NCI-H128 (cell line): ENCODE results near the gene ZNF526.
A peak's percentile ranks its signal among the peaks of the same experiment; 100 is the strongest.

Experiments
- DNase-seq: peaks from one replicate; lab custom pipeline; 2025; ENCODE audit not compliant: unreplicated experiment; lab: John Stamatoyannopoulos, UW

The ZNF526 gene

DNA sequence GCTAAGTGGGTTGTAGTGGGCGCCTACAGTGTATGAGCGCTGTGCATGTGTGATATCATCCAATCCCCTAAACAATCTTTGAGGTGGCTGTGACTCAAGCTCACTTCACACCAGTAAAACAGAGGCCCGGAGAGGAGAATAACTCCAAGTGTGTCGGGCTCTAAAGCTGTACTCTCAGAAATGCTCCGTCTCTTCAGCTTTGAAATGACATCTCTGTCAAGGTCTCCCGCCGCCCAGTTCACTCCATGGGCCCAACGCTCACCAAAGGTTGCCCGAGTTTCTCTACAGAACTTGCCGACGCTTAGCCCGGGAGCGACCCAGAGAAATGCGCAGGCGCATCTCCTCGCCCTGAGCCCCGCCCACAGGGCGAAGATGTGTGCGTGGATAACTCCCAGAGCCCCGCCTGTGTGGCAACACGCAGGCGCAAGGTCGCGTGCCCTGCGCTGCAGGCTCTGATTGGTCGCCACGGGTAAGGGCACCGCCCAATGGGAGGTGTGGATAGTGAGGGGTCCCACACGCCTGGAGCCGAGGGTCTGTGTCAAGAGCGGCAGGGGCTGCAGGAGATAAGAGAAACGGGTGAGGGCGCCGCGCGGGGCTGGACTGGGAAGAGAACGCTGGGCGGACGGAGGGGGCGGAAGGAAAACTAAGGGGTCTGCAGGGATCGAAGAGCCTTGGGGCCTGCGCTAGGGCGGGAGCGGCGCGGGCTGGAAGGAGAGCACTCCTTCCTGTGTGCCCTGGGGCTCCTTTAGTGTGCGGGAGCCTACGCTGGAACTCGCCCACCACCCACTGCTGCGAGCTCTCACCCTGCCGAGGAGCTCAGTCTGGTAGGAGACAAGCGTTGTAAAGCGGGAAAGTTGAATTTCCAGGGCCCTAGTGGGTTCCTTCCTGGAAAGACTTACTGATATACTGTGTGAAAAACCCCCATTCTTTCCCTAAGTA is at the start of gene ZNF526:
TSS of gene ZNF526 (plus strand) at position 501 of the 939 bp plus-strand sequence. CDS start 4,092 bp downstream, outside the sequence.
- peak; percentile 96 for DNase-seq

DNA sequence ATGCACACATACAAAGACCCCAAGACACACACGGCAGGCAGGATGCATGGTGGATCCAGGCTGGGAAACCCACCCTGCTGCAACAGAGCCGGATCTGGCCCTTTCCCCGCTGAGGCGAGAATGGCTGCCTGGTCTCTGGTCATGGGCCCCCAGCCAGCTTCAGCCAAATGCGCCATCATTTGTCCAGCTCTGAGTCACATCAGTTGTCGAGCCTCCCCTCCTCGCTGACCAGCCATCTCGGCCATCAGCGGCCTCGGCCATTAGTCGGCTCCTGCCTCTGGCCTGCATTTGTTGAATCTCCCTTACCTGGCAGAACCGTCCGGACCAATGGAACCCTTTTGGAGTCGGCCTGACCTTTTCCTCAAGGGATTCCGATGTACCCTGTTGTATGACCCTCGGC is 49.4 kb upstream of the ZNF526 start:
- DNase-seq, result no peak

DNA sequence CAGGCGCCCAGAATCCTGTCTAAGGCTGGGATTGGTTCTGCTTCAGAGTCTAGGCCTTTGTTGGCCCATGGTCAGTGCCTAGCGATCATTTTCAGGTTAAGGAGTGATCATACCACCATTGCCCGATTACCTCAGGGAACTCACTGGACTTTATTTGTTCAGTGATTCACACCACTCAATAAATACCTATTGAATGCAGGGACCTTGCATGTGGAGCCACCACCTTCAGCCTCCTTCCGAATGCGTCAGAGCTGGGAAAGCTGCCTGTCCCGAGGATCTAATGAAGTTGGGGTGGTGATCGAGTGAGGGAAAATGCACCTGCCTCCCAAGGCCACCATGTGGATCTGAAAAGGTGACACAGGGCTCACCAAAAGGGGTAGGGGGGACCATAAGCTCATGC is 47.9 kb upstream of the ZNF526 start:
- DNase-seq, result no peak

DNA sequence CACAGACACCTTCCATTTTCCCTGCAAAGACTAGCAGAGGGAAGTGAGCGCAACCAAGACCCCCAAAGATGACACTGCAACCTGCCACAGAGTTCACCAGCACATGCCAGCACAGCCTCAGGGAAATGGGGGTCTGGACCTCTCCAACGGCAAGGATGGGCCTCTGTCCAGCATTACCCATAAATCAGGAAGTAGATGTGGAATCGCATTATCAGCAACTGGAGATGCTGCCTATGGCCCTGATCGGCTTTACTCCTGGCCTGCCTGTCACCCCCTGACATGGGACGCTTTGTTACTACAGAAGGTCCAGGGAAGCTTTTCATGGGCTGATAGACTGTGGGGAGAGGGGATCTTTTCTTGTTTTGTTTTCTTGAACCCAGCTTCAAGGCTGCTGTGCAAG is 46.4 kb upstream of the ZNF526 start:
- no peak for DNase-seq

DNA sequence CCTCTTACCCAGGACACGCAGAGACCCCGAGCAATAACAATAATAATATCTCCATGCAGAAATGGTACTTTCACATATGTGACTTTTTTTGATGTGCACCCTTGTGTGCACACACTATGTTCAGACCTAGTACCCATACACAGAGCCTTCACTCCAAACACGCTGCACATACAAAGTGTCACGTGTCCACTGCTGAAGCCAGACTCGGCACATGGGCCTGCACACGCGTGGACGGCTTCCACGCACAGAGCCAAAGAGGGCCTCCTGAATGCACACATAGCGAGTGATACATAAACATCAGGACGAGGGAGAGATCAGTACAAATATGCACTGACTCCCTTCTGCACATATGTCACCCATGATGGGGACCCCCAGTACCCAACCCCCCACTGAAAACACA is 45.9 kb upstream of the ZNF526 start:
- DNase-seq, result no peak

DNA sequence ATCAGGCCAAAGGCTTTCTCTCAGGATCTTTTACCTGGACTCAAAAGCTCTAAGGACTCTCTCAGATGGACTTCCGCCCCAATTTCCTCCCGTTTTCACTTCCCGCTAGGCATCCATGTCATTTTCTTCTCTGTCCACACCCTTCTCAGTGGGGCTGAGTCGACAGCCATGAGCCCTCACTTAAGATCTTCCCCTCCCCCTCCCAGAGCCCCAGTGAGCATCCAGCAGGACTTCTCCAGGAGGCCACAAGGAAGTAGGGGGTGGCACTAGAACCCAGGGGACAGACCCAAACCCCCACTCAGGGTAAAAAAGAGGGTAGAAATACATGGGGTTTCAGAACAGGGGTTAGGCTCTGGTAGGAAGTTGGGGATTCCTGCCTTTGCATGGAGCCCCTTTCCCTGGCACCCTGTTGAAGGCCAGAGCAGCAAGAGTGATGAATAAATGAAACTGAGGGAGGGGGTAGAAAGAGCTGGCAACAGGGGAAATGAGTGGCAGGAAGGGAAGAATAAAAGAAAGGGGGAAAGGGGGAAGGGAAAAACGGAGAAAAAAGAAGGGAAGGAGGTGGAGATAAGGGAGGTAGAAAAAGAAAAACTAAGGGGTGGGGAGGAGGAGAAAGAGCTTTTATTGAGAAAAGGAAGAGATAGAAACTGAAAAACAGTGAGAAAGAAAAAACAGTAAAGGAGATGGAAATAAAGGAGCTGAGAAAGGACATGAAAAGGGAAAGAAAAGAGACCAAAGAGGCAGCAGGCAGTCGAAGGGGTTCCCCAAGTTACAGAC is 45.0 kb upstream of the ZNF526 start:
- DNase-seq, result no peak

DNA sequence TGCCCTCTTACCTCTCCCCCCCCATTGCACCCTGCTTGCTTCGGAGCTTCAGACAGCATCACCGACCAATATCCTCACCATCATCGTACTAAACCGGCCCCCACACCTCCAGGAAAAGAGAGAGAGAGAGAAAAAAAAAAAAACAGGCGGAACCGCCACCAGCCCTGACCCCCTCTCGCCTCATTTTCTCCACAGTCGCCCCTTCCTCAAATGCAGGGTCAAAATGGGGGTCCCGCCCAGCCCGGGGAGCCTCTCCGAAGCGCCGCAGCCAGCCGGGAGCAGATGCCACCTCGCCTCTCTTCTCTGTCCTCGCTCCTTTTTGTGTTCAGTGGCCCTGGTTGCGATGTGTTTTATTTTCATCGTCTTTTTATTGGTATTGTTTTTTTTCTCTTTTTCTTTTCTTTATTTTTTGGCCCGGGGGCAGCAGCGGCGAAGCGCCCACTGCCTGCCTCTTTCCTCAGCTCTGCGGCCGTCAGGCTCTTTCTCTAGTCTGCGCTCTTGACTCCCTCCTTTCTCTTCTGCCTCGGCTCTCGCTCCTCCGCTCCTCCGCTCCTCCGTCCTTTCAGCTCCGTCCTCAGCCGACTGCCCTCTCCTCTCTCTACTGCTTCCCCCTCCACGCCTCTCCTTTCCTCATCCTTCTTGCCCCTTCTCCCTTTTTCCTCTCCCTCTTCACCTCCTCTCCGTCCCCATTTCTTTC is 44.0 kb upstream of the ZNF526 start:
- DNase-seq, result no peak

DNA sequence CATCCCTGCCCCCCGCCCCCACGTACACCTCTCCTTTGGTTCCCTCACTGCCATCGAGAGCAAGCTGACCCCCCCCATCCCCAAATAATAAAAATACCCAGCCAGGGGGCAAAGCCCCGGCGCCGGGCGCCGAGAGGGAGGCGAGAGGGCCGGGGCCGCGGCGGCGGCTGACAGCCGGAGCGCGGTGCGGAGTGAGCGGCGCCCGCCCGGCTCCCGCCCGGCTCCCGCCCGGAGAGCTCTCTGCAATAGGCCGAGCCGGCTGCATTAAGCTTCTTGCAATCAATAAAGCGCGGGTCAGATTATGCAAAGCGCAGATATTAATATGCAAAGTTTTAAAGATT is 43.5 kb upstream of the ZNF526 start:
- DNase-seq, result peak; percentile 74

GRCh38 chr19:42176990-42177685 is 43.0 kb upstream of the ZNF526 start:
- peak; percentile 88 for DNase-seq

- no peak for DNase-seq
These were observed 42.5 kb upstream of the ZNF526 start for GRCh38 chr19:42177686-42178019.

DNA sequence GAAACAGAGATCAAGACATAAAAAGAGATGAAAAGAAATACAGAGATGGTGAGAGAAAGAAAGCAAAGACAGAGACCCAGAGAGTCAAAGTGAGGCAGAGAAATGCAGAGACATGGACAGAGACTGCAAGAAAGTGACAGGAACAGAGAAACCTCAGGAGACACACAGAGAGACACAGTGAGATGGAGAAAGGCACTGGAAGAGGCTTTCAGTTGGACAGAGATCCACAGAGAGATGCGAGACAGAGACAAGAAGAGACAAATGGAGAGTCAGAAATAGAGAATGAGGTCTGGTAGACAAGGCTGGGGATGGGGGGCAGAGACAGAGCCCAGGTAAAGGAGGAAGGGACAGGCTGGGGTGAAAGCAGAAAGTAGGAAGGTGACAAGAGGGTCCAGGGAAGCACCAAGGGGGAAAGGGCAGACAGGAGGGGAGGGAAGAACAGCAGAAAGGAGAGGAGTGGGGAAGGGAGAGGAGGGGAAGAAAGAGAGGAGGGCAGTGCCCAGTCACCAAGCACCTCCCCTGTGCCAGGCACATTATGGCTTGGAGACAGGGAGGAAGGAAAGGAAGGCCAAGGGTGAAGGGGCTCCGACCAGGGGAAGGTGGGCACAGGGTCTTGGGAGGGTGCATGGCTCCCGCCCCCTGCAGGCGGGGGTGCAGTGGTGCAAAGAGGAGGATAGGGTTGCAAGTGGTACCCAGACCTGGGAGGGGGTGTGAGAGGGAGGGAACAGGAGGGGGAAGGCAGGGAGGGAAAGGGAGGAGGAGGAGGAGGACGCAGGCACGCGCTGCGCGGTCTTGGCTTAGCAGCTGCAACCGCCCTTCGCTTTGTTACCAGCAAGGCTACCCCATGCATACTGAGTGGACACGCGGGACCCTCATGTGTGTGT is 41.1 kb upstream of the ZNF526 start:
- no peak for DNase-seq

- peak; percentile 78 for DNase-seq
These were observed 35.7 kb upstream of the ZNF526 start for GRCh38 chr19:42184401-42184861.

- DNase-seq, result no peak
These were observed 34.8 kb upstream of the ZNF526 start for GRCh38 chr19:42185277-42185676.

GRCh38 chr19:42188665-42189064 is 31.4 kb upstream of the ZNF526 start:
- no peak for DNase-seq

- no peak for DNase-seq
These were observed 31.0 kb upstream of the ZNF526 start for GRCh38 chr19:42189133-42189532.

- DNase-seq, result no peak
These were observed 28.8 kb upstream of the ZNF526 start for GRCh38 chr19:42191330-42191729.

- peak; percentile 33 for DNase-seq
These were observed 28.3 kb upstream of the ZNF526 start for GRCh38 chr19:42191855-42192254.

DNA sequence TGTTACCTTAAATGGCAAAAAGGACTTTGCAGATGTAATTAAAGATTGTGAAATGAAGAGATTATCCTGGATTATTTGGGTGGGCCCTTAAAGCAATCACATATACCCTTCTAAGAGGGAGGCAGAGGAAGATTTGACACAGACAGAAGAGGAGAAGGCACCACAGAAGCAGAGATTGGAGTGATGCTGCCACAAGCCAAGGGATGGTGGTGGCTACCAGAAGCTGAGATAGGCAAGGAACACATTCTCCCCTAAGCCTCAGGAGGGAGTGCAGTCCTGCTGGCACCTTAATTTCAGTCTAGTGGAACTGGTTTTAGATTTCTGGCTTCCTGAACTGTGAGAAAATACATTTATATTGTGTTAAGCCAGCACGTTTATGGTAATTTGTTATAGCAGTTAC is 26.8 kb upstream of the ZNF526 start:
- no peak for DNase-seq

- no peak for DNase-seq
These were observed 26.4 kb upstream of the ZNF526 start for GRCh38 chr19:42193706-42194105.
